K562 (cell line): ENCODE data around the gene MINAR1. TPM values are rescaled to one million over a fixed set of nuclear protein-coding genes. Genes with fewer than 3 reads are reported as not detected.

Experiments
- ATAC-seq: fragments of 200-7000 bp; cut with Tn5 transposase; 3 replicates; pipeline ENCODE4 v1.9.1; 2020; ENCODE audit warnings: moderate library complexity
- BruUV-seq: library from RNA; stranded (reverse); fragments of 400-500 nt; replicated peaks from 2 replicates; lab custom pipeline; 2021; lab: Mats Ljungman, UMichigan
- CTCF ChIA-PET: fragments of 300-600 bp; formaldehyde crosslinking; extraction: SDS; loops from one replicate; lab custom pipeline; 2021; ENCODE audit warnings: low intra/inter-chr PET ratio; lab: Yijun Ruan, JAX
- POLR2A ChIA-PET: fragments of 300-600, 350-650 bp; sonication (Branson Sonifier 250); formaldehyde crosslinking; extraction: SDS; loops from one replicate; lab custom pipeline; 2021; ENCODE audit warnings: antibody characterized with exemption, inconsistent platforms; lab: Yijun Ruan, JAX
- DNase-seq, 4 experiments: peaks; one replicate each; pipeline versions ENCODE4 v3.0.0 to v3.0.0-alpha.2; 2011 to 2018; ENCODE audit warnings: low spot score in 3 of 4, mixed read lengths in 3 of 4; ENCODE audit errors: extremely low read depth in 1 of 4
- FAIRE-seq: peaks from 2 replicates; lab custom pipeline; 2011; peaks lifted over from hg19 to GRCh38; lab: Jason Lieb, UNC
- H2AFZ ChIP-seq: 2 replicates; pipeline ENCODE4 v1.6.0; 2011; ENCODE audit warnings: low read depth, low read length, control low read depth, inconsistent platforms
- H3K27ac ChIP-seq: fragments of 200-600 bp; 3 replicates; pipeline ENCODE4 v1.8.0; 2011; ENCODE audit warnings: low read depth, mild to moderate bottlenecking, control low read depth, inconsistent platforms, low read length, moderate library complexity, mixed read lengths; ENCODE audit errors: extremely low read depth
- H3K27me3 ChIP-seq, 2 experiments: fragments of 300-600 bp in 1 of 2; 2 replicates in 1 of 2; 3 replicates in 1 of 2; pipeline versions ENCODE4 v1.6.0 to v1.8.0; 2011; ENCODE audit warnings: inconsistent platforms in 2 of 2, low read length in 2 of 2, mild to moderate bottlenecking in 1 of 2, mixed read lengths in 1 of 2, moderate library complexity in 1 of 2; ENCODE audit not compliant: control insufficient read depth in 2 of 2, insufficient read depth in 2 of 2
- H3K36me3 ChIP-seq: fragments of 300-600 bp; 3 replicates; pipeline ENCODE4 v1.8.0; 2011; ENCODE audit warnings: mild to moderate bottlenecking, low read length, inconsistent platforms; ENCODE audit not compliant: control insufficient read depth, insufficient read depth
- H3K4me1 ChIP-seq, 2 experiments: fragments of 200-600 bp in 1 of 2; replicated peaks in 1 of 2; 2 replicates in 1 of 2; 3 replicates in 1 of 2; pipeline versions ENCODE4 v1.5.1 to v1.8.0; 2011; ENCODE audit warnings: inconsistent platforms in 2 of 2, low read length in 2 of 2, mild to moderate bottlenecking in 1 of 2, mixed read lengths in 1 of 2, moderate library complexity in 1 of 2; ENCODE audit not compliant: control insufficient read depth in 2 of 2, insufficient read depth in 2 of 2
- H3K4me2 ChIP-seq: 2 replicates; pipeline ENCODE4 v1.6.1; 2011; ENCODE audit warnings: low read length, control low read depth, inconsistent platforms, mixed read lengths; ENCODE audit not compliant: insufficient read depth
- H3K4me3 ChIP-seq: fragments of 200-600 bp; sonication (generic), shearing (Covaris generic); 2 replicates; pipeline ENCODE4 v1.5.1; 2016; ENCODE audit warnings: control low read depth, inconsistent platforms
- H3K79me2 ChIP-seq: fragments of 200-600 bp; 3 replicates; pipeline ENCODE4 v1.8.0; 2011; ENCODE audit warnings: low read length, inconsistent platforms; ENCODE audit not compliant: control insufficient read depth, insufficient read depth
- H3K9ac ChIP-seq, 2 experiments: 2 replicates each; pipeline versions ENCODE4 v1.6.0 to v1.6.1; 2011; ENCODE audit warnings: low read depth in 2 of 2, low read length in 2 of 2, control low read depth in 1 of 2, inconsistent platforms in 1 of 2, mild to moderate bottlenecking in 1 of 2, mixed read lengths in 1 of 2; ENCODE audit not compliant: insufficient read depth in 1 of 2
- H3K9me1 ChIP-seq: one replicate; pipeline ENCODE4 v1.6.0; 2011; ENCODE audit warnings: inconsistent platforms, mild to moderate bottlenecking, low read length, moderate library complexity; ENCODE audit not compliant: control insufficient read depth, insufficient read depth
- H3K9me3 ChIP-seq: replicated peaks from 2 replicates; pipeline ENCODE4 v1.5.1; 2011; ENCODE audit warnings: low read depth, low read length, inconsistent platforms; ENCODE audit not compliant: control insufficient read depth, insufficient read depth
- H4K20me1 ChIP-seq: replicated peaks from 2 replicates; pipeline ENCODE4 v1.6.1; 2011; ENCODE audit warnings: low read length, inconsistent platforms, mixed read lengths; ENCODE audit not compliant: control insufficient read depth, insufficient read depth
- ARID1B ChIP-seq: fragments of 450-650 bp; IDR thresholded peaks from 2 replicates; pipeline ENCODE4 v1.6.1; 2016; ENCODE audit warnings: antibody characterized with exemption, mild to moderate bottlenecking, inconsistent platforms
- DNMT1 ChIP-seq: fragments of 450-650 bp; IDR thresholded peaks from 2 replicates; pipeline ENCODE4 v1.6.1; 2016; ENCODE audit warnings: antibody characterized with exemption, mild to moderate bottlenecking
- EHMT2 ChIP-seq: fragments of 450-650 bp; IDR thresholded peaks from 2 replicates; pipeline ENCODE4 v1.6.1; 2018; ENCODE audit warnings: antibody characterized with exemption
- EP300 ChIP-seq: IDR thresholded peaks from 2 replicates; pipeline ENCODE4 v1.6.1; 2012; ENCODE audit warnings: low read length, improper control_type of control experiment
- MIER1 ChIP-seq: fragments of 450-650 bp; IDR thresholded peaks from 2 replicates; pipeline ENCODE4 v1.6.1; 2016; ENCODE audit warnings: antibody characterized with exemption, mild to moderate bottlenecking, low read depth
- MYNN ChIP-seq, 2 experiments: sonication (generic); formaldehyde crosslinking in 1 of 2; IDR thresholded peaks; 2 replicates each; pipeline versions ENCODE4 v1.5.0 to v1.6.1; 2016 to 2020; ENCODE audit warnings: antibody characterized with exemption in 1 of 2, missing genetic modification reagents in 1 of 2
- NCOA2 ChIP-seq, 2 experiments: fragments of 450-650 bp; IDR thresholded peaks; 2 replicates each; pipeline ENCODE4 v1.6.1; 2018; ENCODE audit warnings: mild to moderate bottlenecking in 2 of 2, moderate library complexity in 1 of 2; ENCODE audit not compliant: partially characterized antibody in 2 of 2
- NUFIP1 ChIP-seq: fragments of 450-650 bp; IDR thresholded peaks from 2 replicates; pipeline ENCODE4 v1.6.1; 2018; ENCODE audit not compliant: partially characterized antibody
- SRSF9 ChIP-seq: fragments of 200-400 bp; formaldehyde crosslinking; IDR thresholded peaks from 2 replicates; pipeline ENCODE4 v1.6.1; 2017; ENCODE audit warnings: low read depth, low read length, borderline replicate concordance
- XRCC4 ChIP-seq: IDR thresholded peaks from one replicate; pipeline ENCODE4 v1.6.1; 2011; ENCODE audit not compliant: insufficient read depth, insufficient read length; ENCODE audit errors: extremely low read depth
- ZBTB40 ChIP-seq, 2 experiments: fragments of 450-650 bp in 1 of 2; sonication (generic) in 1 of 2; formaldehyde crosslinking in 1 of 2; IDR thresholded peaks; 2 replicates each; pipeline versions ENCODE4 v1.7.1 to v1.9.0; 2016 to 2022; ENCODE audit warnings: inconsistent platforms in 1 of 2, mild to moderate bottlenecking in 1 of 2, missing genetic modification reagents in 1 of 2
- WGBS: fragments of 100-300 bp; shearing (Covaris generic); methylation state at CpG from one replicate; pipeline ENCODE4 v1.1.6; 2016; ENCODE audit warnings: low coverage, mixed read lengths; ENCODE audit not compliant: insufficient coverage; ENCODE audit errors: missing lambda C conversion rate; 5-methylcytosine and 5-hydroxymethylcytosine counted together
- in situ Hi-C: fragments of 300-500 bp; cut with MboI; formaldehyde crosslinking; loops from 4 replicates; pipeline ENCODE4 v1.15.0; 2018; ENCODE audit warnings: inconsistent platforms, mixed read lengths
- intact Hi-C: fragments of 100-400 bp; cut with micrococcal nuclease; formaldehyde crosslinking; loops from 2 replicates; pipeline ENCODE4 v1.14.2; 2022
- polyA plus RNA-seq, 8 experiments: library from polyadenylated mRNA; depleted of rRNA in 4 of 8; stranded (reverse) in 5 of 8; unstranded in 3 of 8; fragments of >200 nt; fragmentation: Nextera tagmentation in 2 of 8; fragmentation: Illumina TruSeq in 1 of 8; extraction: Ambion mirVana in 2 of 8; extraction: Trizol in 1 of 8; gene quantifications; 2 replicates each; pipeline versions ENCODE4 v1.2.1 to v1.2.3, GENCODE V29; 2011 to 2014; ENCODE audit warnings: inconsistent platforms in 1 of 8, missing spikeins in 1 of 8
- total RNA-seq, 7 experiments: library from RNA; depleted of rRNA in 6 of 7; stranded (reverse); fragments of >200 nt in 6 of 7; fragmentation: Illumina TruSeq in 2 of 7; extraction: Trizol in 2 of 7; gene quantifications; 2 replicates each; pipeline versions ENCODE4 v1.2.1 to v1.2.3, GENCODE V29; 2011 to 2021; ENCODE audit warnings: low replicate concordance in 1 of 7

Gene MINAR1
- total and polyA plus RNA-seq, 9 of the 15 experiments (the other 6 are each of a cell fraction or from before 2014, with no cell fraction given): 0.21 to 1.2 (median 0.52) TPM

DNA sequence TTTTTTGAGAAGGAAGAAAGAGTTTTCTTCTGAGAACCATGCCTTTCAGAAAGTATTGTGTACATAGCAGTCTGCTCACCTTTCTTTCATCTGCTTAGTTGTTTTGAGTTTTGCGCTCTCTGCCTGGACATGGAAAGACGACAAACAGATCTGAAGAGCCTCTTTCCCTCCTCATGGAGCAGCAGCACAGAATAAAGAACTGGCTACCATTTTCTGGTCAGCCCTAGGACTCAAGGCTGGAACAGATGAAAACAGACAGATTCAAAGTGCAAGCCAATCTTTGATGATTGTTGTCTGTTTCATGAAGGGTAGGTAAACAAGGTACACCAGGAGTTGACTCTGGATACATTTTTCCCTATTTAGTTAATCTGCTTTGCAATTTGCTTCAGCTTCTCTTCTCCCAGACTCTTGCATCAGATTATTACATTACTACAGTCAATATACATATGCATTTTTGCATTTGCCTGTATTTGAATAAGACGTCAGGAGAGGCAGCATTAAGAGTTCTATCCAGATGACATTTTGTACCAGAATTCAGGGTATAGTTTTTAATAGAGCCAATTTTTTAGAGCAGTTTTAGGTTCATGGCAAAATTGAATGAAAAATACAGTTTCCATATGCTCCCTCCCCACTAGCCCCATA is 34.7 kb upstream of the MINAR1 start:
- Histone ChIP-seq H2AFZ (no peak overlapping the region), H3K4me3 (no peak overlapping the region), H3K9ac (no peak overlapping the region), H4K20me1 (no peaks in the 10 kb centered on the region), H3K27me3 (no peaks in the 10 kb centered on the region), H3K4me2 (no peak overlapping the region), H3K36me3 (no peaks in the 10 kb centered on the region), H3K9me1 (no peaks in the 10 kb centered on the region), H3K79me2 (no peaks in the 10 kb centered on the region), H3K9me3 (no peaks in the 10 kb centered on the region), H3K4me1 (no peaks in the 10 kb centered on the region), H3K27ac (no peak overlapping the region)
- no TSS peak for BruUV-seq
- WGBS: 45% methylated on average over 3 of the region's 3 CpGs
- TF ChIP-seq ZBTB40 (IDR thresholded peaks at IDR 0.05) (no peak), ZBTB40 (CRISPR knock-in tag; IDR thresholded peaks at IDR 0.05) (no peak), NUFIP1 (no peak), EP300 (no peak), XRCC4 (no peak), ARID1B (no peak), MIER1 (no peak), NCOA2 (IDR thresholded peaks at IDR 0.05; ENCODE audit: partially characterized antibody in 2 of 2) (no peak), MYNN (IDR thresholded peaks at IDR 0.05) (no peak), MYNN (CRISPR knock-in tag; IDR thresholded peaks at IDR 0.05) (no peak), SRSF9 (no peak), DNMT1 (no peak), EHMT2 (no peak)
- no peak for ATAC-seq
- intact Hi-C loops: no loop called here
- no peak for FAIRE-seq
- in situ Hi-C loops: no loop called here
- ChIA-PET CTCF (no interaction called here), POLR2A (interaction anchor here (1.1 kb wide), 1 partner anchor 14 kb away, joined by 4 read pairs; no protein-coding TSS in a partner anchor)
- no peak for DNase-seq
